ENCODE measurements around the gene FCHSD2.

Gene FCHSD2

DNA sequence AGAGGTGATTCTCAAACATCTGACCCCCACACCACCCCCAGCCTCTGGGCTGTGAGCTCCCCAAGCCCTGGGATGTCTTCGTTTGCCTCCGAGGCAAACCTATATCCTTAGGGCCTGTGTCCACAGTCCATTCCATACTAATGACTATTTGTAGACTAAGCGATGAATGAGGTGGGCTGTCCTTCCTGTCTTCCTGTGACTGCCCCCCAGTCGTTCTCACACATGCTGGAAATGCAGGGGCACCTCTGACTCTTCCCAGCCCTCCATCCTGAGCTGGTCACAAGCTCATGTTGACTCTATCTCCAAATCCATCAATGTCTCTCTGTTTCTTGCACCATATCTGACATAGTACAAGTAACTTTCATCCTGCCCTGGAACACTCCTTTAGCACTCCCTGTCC, 323.1 kb downstream of the FCHSD2 start:
- DNase-seq (ENCODE audit: low read depth): no peak
- H3K4me3 ChIP-seq (replicated peaks; ENCODE audit: low read depth, low read length): no peak overlapping the region
- TF ChIP-seq, protein P1, sequence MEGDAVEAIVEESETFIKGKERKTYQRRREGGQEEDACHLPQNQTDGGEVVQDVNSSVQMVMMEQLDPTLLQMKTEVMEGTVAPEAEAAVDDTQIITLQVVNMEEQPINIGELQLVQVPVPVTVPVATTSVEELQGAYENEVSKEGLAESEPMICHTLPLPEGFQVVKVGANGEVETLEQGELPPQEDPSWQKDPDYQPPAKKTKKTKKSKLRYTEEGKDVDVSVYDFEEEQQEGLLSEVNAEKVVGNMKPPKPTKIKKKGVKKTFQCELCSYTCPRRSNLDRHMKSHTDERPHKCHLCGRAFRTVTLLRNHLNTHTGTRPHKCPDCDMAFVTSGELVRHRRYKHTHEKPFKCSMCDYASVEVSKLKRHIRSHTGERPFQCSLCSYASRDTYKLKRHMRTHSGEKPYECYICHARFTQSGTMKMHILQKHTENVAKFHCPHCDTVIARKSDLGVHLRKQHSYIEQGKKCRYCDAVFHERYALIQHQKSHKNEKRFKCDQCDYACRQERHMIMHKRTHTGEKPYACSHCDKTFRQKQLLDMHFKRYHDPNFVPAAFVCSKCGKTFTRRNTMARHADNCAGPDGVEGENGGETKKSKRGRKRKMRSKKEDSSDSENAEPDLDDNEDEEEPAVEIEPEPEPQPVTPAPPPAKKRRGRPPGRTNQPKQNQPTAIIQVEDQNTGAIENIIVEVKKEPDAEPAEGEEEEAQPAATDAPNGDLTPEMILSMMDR (IDR thresholded peaks at IDR 0.05; ENCODE audit: low read length, missing control alignments): no peak

DNA sequence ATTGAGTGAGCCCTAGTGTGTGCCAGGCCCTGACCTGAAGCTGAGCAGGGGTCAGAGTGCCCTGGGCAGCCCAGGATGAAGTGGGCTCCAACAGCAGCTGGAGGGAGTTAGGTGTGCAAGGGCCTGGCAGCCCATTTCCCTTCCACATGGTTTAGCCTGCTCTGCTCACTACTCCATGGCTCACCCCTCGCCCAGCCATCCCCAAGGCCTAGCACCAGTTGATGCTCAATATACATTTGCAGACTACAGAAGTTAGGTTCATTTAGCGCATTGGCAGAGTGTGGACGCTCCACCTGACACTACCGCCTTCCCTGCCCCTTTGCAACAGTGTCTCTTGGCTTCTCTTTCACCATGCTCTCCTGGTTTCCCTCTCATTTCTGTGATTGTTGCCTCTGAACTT, 324.2 kb downstream of the FCHSD2 start:
- no peak overlapping the region for H3K4me3 ChIP-seq (replicated peaks; ENCODE audit: low read depth, low read length)
- TF ChIP-seq, protein P1 (IDR thresholded peaks at IDR 0.05; ENCODE audit: low read length, missing control alignments): no peak
- no peak for DNase-seq (ENCODE audit: low read depth)

DNA sequence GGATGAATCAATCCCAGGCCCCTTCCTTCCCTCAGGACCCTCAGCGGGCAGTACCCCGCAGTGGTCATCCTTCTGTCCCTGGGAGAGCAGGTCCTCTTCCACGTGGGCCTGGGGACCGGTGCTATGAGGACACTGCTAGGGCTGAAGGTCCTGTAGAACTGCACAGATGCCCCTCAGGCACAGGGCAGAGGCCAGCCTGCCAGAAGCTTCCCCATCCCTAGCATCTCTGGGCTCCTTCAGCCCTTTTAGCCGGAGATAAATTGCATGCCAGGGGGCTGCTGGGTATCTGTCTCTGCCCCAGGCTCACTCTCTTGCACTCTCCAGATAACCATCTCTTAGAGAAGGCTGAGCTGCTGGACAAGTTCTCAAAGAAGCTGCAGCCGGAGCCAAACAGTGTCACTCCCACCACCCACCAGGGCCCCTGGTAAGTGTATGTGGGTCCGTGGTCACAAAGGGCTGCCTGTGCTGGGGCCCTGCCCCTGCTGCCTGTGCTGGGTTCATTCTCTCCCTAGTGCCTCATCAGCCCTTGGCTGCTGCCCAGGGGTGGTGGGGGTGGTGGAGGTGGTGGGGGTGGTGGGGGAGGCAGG, 325.6 kb downstream of the FCHSD2 start:
- no peak overlapping the region for H3K4me3 ChIP-seq (replicated peaks; ENCODE audit: low read depth, low read length)
- TF ChIP-seq, protein P1 (IDR thresholded peaks at IDR 0.05; ENCODE audit: low read length, missing control alignments): no peak

DNA sequence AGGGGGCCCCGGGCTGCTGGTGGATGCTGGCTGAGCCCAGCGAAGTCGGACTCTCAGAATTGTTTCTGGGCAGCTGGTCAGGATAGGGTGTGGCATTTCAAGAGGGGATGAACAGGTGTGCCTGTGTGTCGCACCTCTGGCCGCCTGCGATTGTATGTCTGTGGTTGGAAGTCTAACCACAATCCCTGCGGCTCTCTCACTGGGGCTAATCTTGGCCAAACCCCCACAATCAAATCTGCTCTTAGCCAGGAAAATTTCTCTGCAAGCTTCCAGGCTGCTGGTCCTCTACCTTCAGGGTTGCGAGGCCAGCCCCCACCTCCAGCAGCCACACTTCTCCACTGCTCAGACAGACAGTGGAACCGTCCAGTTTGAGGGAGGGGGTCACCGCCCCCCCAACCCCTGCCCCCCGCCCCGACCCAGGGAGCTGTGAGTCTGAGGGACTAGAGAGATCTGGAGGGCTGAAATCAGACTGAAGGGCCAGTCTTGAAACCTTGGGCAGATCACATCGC, 327.0 kb downstream of the FCHSD2 start:
- no peak for DNase-seq (ENCODE audit: low read depth)
- peak overlapping the region; percentile 85 for H3K4me3 ChIP-seq (replicated peaks; ENCODE audit: low read depth, low read length)
- TF ChIP-seq, protein P1 (IDR thresholded peaks at IDR 0.05; ENCODE audit: low read length, missing control alignments): no peak

More for the DNA sequence above, 325.6 kb downstream of the FCHSD2 start:
- no peak for DNase-seq (ENCODE audit: low read depth)

DNA sequence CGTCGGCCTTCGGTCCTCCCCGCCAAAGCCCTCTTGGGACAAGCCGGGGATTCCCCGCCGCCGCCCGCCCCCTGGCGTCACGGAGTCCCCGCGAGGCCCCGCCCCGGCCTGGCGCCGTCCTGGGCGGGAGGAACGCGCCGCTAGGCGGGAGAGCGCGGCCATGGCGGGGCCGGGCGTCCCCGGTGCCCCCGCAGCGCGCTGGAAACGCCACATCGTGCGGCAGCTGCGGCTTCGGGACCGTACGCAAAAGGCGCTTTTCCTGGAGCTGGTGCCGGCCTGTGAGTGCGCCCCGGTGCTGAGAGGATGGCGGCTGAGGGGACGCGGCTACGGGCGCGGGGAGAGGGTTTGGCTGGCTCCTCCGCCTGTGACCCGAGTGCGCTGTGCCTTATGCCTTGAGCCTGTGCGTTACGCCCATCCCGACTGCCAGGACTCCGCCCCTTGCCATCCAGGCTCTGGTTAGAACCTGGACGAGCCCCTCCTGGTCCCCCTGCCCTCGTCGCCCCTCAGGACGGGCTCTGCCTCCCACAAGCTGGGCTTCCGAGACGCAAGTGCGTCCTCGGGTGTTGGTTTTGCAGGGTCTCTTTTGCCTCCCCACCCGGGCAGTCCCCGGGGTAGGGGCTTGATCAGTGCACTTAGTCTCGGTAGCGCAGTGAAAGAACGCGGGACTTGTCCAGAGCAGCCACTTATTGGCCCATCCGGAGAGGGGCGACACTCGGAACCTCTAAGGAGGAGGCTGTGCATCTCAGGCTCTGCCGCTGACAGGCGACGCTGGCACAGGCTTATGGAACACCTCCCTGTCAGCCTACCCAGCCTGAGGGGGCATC, 327.6 kb downstream of the FCHSD2 start, which contains the start of gene ATG16L2:
Gene ATG16L2 (plus strand): TSS at position 126 of the 824 bp plus-strand sequence. CDS start 35 bp downstream, at position 161.
- peak within 1 kb of the TSS; percentile 85 for H3K4me3 ChIP-seq (replicated peaks; ENCODE audit: low read depth, low read length)
- peak; percentile 80 for DNase-seq (ENCODE audit: low read depth)
- TF ChIP-seq, protein P1 (IDR thresholded peaks at IDR 0.05; ENCODE audit: low read length, missing control alignments): peak; percentile 3

DNA sequence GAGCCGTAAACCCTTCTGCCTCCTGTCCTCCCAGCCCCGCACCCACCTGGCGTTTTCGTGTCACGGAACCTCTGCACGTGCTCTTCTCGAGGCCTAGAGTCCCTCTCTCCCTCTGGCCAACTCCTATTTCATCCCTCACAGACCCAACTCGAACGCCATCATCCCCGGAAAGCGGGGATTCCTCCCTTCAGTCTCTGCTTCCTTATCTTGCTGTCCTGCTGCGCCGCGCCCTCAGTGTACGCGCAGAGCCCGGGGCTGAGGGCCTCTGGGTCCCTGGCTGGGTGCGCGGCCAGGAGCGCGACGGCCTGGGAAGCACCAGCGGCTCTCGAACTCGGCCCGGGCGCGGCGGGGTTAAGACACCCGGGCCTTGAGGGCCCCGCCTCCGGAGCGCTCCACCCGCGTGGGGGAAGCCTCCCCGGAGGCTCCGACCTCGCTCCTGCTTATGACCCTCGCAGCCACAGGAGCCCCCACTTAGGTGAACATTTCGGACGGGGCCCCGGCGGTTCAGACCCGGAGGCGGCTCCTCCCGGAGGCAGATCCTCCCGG, 328.3 kb downstream of the FCHSD2 start:
- peak; percentile 75 for DNase-seq (ENCODE audit: low read depth)
- TF ChIP-seq, protein P1 (IDR thresholded peaks at IDR 0.05; ENCODE audit: low read length, missing control alignments): no peak
- peak overlapping the region; percentile 85 for H3K4me3 ChIP-seq (replicated peaks; ENCODE audit: low read depth, low read length)

Data from fibroblast of pulmonary artery (primary cell).